HepG2 (cell line): ENCODE measurements around the gene SEZ6. TPM values are rescaled to one million over a fixed set of nuclear protein-coding genes. Genes with fewer than 3 reads are reported as not detected.
A peak's percentile ranks its signal among the peaks of the same experiment; 100 is the strongest.

ENCODE experiments used
- HES4 ChIP-seq: sonication (generic); formaldehyde crosslinking; IDR thresholded peaks from 2 replicates; pipeline ENCODE4 v1.9.0; 2021; ENCODE audit warnings: mild to moderate bottlenecking, missing genetic modification reagents, borderline replicate concordance
- JUNB ChIP-seq: sonication (generic); formaldehyde crosslinking; IDR thresholded peaks from 2 replicates; pipeline ENCODE4 v1.8.0; 2022; ENCODE audit warnings: missing genetic modification reagents, mild to moderate bottlenecking, borderline replicate concordance
- LCORL ChIP-seq, 2 experiments: fragments of 450-650 bp in 1 of 2; sonication (generic) in 1 of 2; formaldehyde crosslinking in 1 of 2; IDR thresholded peaks; 2 replicates each; pipeline versions ENCODE4 v1.5.0 to v1.6.1; 2017 to 2020; ENCODE audit warnings: antibody characterized with exemption in 1 of 2, missing genetic modification reagents in 1 of 2
- NFE2L2 ChIP-seq: fragments of 150-350 bp; IDR thresholded peaks from 2 replicates; pipeline ENCODE4 v1.6.1; 2014; ENCODE audit warnings: low read length
- PHF8 ChIP-seq: sonication (generic); formaldehyde crosslinking; IDR thresholded peaks from 2 replicates; pipeline ENCODE4 v1.5.0; 2020; ENCODE audit warnings: missing genetic modification reagents
- RELA ChIP-seq: sonication (generic); formaldehyde crosslinking; IDR thresholded peaks from 2 replicates; pipeline ENCODE4 v1.4.0; 2020; ENCODE audit warnings: missing genetic modification reagents
- REXO4 ChIP-seq: sonication (generic); formaldehyde crosslinking; IDR thresholded peaks from 2 replicates; pipeline ENCODE4 v1.8.0; 2022; ENCODE audit warnings: missing genetic modification reagents, mild to moderate bottlenecking, borderline replicate concordance
- RXRA ChIP-seq: sonication (generic); formaldehyde crosslinking; IDR thresholded peaks from 2 replicates; pipeline ENCODE4 v1.5.1; 2020; ENCODE audit warnings: missing genetic modification reagents
- SATB2 ChIP-seq: sonication (generic); formaldehyde crosslinking; IDR thresholded peaks from 2 replicates; pipeline ENCODE4 v1.5.0; 2020; ENCODE audit warnings: missing genetic modification reagents
- SYNCRIP ChIP-seq: fragments of 200-400 bp; formaldehyde crosslinking; IDR thresholded peaks from 2 replicates; pipeline ENCODE4 v1.6.1; 2018; ENCODE audit warnings: mild to moderate bottlenecking, low read depth, low read length; ENCODE audit not compliant: insufficient read depth
- YEATS2 ChIP-seq: sonication (generic); formaldehyde crosslinking; IDR thresholded peaks from 2 replicates; pipeline ENCODE4 v1.4.0; 2020; ENCODE audit warnings: missing genetic modification reagents, borderline replicate concordance
- ZFP1 ChIP-seq: IDR thresholded peaks from 2 replicates; pipeline ENCODE4 v1.6.1; 2016
- ZIK1 ChIP-seq: sonication (generic); formaldehyde crosslinking; IDR thresholded peaks from 2 replicates; pipeline ENCODE4 v1.5.0; 2020; ENCODE audit warnings: mild to moderate bottlenecking, low read depth, missing genetic modification reagents, borderline replicate concordance
- ZNF225 ChIP-seq: sonication (generic); formaldehyde crosslinking; IDR thresholded peaks from 2 replicates; pipeline ENCODE4 v1.4.0; 2020; ENCODE audit warnings: mild to moderate bottlenecking, missing genetic modification reagents
- ZNF263 ChIP-seq: sonication (generic); formaldehyde crosslinking; IDR thresholded peaks from 2 replicates; pipeline ENCODE4 v1.4.0; 2020; ENCODE audit warnings: missing genetic modification reagents
- ZNF382 ChIP-seq: sonication (generic); formaldehyde crosslinking; IDR thresholded peaks from 2 replicates; pipeline ENCODE4 v1.5.0; 2020; ENCODE audit warnings: missing genetic modification reagents, mild to moderate bottlenecking, borderline replicate concordance
- ZNF841 ChIP-seq: sonication (generic); formaldehyde crosslinking; IDR thresholded peaks from 2 replicates; pipeline ENCODE4 v1.8.1; 2023; ENCODE audit warnings: missing genetic modification reagents, borderline replicate concordance
- polyA plus RNA-seq, 8 experiments: library from polyadenylated mRNA; depleted of rRNA in 3 of 8; stranded (reverse) in 7 of 8; unstranded in 1 of 8; fragments of >200 nt; fragmentation: Illumina TruSeq in 4 of 8; extraction: Trizol in 4 of 8; gene quantifications; 2 replicates each; pipeline versions ENCODE4 v1.2.1 to v1.2.3, GENCODE V29; 2011 to 2016; ENCODE audit warnings: low read depth in 4 of 8, missing spikeins in 1 of 8, mixed read lengths in 1 of 8; ENCODE audit not compliant: insufficient read depth in 1 of 8
- total RNA-seq, 5 experiments: library from RNA; depleted of rRNA; stranded (reverse); fragments of >200 nt; fragmentation: Illumina TruSeq; extraction: Trizol; gene quantifications; 2 replicates each; pipeline ENCODE4 v1.2.3, GENCODE V29; 2016; ENCODE audit warnings: low read depth in 1 of 5
- TF ChIP-seq, protein P1 (sequence below), 2 experiments: sonication (generic) in 1 of 2; formaldehyde crosslinking in 1 of 2; IDR thresholded peaks; 2 replicates each; pipeline versions ENCODE4 v1.4.0 to v1.6.1; 2016 to 2020; ENCODE audit warnings: borderline replicate concordance in 1 of 2, low read depth in 1 of 2, mild to moderate bottlenecking in 1 of 2, missing genetic modification reagents in 1 of 2
- TF ChIP-seq, protein P2 (sequence below): sonication (generic); formaldehyde crosslinking; IDR thresholded peaks from 2 replicates; pipeline ENCODE4 v1.5.0; 2020; ENCODE audit warnings: mild to moderate bottlenecking, missing genetic modification reagents
- TF ChIP-seq, protein P3 (sequence below): sonication (generic); formaldehyde crosslinking; IDR thresholded peaks from 2 replicates; pipeline ENCODE4 v1.9.0; 2022; ENCODE audit warnings: low read depth, missing genetic modification reagents
- TF ChIP-seq, protein P4 (sequence below): IDR thresholded peaks from 2 replicates; pipeline ENCODE4 v1.6.1; 2016; ENCODE audit warnings: missing compliant biosample characterization, missing genetic modification reagents, borderline replicate concordance

The SEZ6 gene
- total and polyA plus RNA-seq, 2 of the 13 experiments (the other 11 are each of a cell fraction or from before 2014, with no cell fraction given), result not detected

DNA sequence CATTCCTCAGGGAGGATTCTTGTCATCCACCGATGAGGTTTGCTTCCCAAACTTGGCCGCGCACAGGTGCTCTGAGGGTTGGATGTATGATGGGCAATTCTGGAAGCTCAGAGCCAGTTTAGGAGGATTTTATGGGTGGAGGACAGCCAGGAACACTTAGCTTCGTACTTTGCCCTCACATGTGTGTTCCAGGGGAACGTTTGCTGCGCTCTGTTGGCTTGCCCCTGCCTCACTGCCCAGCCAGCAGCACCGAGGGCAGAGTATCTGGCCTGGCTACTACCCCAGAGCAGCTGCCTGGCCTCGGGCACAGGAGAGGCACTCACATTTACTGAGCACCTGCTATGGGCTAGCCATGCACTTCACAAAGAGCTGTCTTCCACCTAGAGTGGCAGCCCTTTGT is 14.1 kb downstream of the SEZ6 start (continued):
- TF ChIP-seq, protein P1, sequence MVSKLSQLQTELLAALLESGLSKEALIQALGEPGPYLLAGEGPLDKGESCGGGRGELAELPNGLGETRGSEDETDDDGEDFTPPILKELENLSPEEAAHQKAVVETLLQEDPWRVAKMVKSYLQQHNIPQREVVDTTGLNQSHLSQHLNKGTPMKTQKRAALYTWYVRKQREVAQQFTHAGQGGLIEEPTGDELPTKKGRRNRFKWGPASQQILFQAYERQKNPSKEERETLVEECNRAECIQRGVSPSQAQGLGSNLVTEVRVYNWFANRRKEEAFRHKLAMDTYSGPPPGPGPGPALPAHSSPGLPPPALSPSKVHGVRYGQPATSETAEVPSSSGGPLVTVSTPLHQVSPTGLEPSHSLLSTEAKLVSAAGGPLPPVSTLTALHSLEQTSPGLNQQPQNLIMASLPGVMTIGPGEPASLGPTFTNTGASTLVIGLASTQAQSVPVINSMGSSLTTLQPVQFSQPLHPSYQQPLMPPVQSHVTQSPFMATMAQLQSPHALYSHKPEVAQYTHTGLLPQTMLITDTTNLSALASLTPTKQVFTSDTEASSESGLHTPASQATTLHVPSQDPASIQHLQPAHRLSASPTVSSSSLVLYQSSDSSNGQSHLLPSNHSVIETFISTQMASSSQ (IDR thresholded peaks at IDR 0.05; ENCODE audit: low read depth), result no peak
- TF ChIP-seq, protein P1 (CRISPR knock-in tag; IDR thresholded peaks at IDR 0.05; ENCODE audit: borderline replicate concordance), result no peak
- TF ChIP-seq, protein P2, sequence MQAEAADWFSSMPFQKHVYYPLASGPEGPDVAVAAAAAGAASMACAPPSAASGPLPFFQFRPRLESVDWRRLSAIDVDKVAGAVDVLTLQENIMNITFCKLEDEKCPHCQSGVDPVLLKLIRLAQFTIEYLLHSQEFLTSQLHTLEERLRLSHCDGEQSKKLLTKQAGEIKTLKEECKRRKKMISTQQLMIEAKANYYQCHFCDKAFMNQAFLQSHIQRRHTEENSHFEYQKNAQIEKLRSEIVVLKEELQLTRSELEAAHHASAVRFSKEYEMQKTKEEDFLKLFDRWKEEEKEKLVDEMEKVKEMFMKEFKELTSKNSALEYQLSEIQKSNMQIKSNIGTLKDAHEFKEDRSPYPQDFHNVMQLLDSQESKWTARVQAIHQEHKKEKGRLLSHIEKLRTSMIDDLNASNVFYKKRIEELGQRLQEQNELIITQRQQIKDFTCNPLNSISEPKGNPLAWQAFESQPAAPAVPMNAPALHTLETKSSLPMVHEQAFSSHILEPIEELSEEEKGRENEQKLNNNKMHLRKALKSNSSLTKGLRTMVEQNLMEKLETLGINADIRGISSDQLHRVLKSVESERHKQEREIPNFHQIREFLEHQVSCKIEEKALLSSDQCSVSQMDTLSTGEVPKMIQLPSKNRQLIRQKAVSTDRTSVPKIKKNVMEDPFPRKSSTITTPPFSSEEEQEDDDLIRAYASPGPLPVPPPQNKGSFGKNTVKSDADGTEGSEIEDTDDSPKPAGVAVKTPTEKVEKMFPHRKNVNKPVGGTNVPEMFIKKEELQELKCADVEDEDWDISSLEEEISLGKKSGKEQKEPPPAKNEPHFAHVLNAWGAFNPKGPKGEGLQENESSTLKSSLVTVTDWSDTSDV, result no peak
- TF ChIP-seq ZFP1 (CRISPR knock-in tag) (no peak), ZNF263 (CRISPR knock-in tag) (0 out of 2 replicates have a peak, but pooled peaks have one; percentile 24), RELA (no peak), ZNF225 (CRISPR knock-in tag) (no peak), NFE2L2 (no peak), HES4 (no peak), PHF8 (no peak), ZIK1 (0 out of 2 replicates have a peak, but pooled peaks have one; percentile 28), SATB2 (no peak), YEATS2 (CRISPR knock-in tag) (no peak), REXO4 (CRISPR knock-in tag) (no peak), SYNCRIP (no peak), ZNF841 (CRISPR knock-in tag) (no peak), RXRA (CRISPR knock-in tag) (no peak), JUNB (CRISPR knock-in tag) (no peak), LCORL (IDR thresholded peaks at IDR 0.05) (no peak), LCORL (CRISPR knock-in tag; IDR thresholded peaks at IDR 0.05) (0 out of 2 replicates have a peak, but pooled peaks have one; percentile 51), ZNF382 (CRISPR knock-in tag) (no peak)
- TF ChIP-seq, protein P3, sequence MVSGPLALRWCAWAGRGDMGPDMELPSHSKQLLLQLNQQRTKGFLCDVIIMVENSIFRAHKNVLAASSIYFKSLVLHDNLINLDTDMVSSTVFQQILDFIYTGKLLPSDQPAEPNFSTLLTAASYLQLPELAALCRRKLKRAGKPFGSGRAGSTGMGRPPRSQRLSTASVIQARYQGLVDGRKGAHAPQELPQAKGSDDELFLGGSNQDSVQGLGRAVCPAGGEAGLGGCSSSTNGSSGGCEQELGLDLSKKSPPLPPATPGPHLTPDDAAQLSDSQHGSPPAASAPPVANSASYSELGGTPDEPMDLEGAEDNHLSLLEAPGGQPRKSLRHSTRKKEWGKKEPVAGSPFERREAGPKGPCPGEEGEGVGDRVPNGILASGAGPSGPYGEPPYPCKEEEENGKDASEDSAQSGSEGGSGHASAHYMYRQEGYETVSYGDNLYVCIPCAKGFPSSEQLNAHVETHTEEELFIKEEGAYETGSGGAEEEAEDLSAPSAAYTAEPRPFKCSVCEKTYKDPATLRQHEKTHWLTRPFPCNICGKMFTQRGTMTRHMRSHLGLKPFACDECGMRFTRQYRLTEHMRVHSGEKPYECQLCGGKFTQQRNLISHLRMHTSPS (CRISPR knock-in tag), result peak; percentile 63; the same call in 1 of the 2 replicates
- TF ChIP-seq, protein P4, sequence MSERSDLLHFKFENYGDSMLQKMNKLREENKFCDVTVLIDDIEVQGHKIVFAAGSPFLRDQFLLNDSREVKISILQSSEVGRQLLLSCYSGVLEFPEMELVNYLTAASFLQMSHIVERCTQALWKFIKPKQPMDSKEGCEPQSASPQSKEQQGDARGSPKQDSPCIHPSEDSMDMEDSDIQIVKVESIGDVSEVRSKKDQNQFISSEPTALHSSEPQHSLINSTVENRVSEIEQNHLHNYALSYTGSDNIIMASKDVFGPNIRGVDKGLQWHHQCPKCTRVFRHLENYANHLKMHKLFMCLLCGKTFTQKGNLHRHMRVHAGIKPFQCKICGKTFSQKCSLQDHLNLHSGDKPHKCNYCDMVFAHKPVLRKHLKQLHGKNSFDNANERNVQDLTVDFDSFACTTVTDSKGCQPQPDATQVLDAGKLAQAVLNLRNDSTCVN (CRISPR knock-in tag), result no peak
